Measurements from ENCODE around the gene JMJD7.

JMJD7 gene

GRCh38 chr15:41827880-41828806 is at the start of gene JMJD7:
Gene JMJD7 (plus strand): TSS chr15:41828092. CDS start chr15:41828125, 33 bp downstream.
- ATAC-seq (ENCODE audit: low read depth) (peak; percentile 94), DNase-seq (ENCODE audit: low spot score in 2 of 2) (peak; percentile 92 to 95)
- Mint-ChIP-seq H3K36me3 (peaks cover 4% of the 10 kb centered on the region), H3K4me1 (peaks cover 23% of the 10 kb centered on the region), H3K4me3 (peak within 1 kb of the TSS; percentile 98), H3K27ac (peak within 1 kb of the TSS; percentile 82), H3K27me3 (no peaks in the 10 kb centered on the region), H3K9me3 (no peaks in the 10 kb centered on the region)

- Mint-ChIP-seq H3K4me3 (no peak overlapping the region), H3K27ac (no peak overlapping the region), H3K27me3 (no peaks in the 10 kb centered on the region), H3K36me3 (peaks cover 7% of the 10 kb centered on the region), H3K4me1 (peaks cover 44% of the 10 kb centered on the region), H3K9me3 (no peaks in the 10 kb centered on the region)
- DNase-seq (ENCODE audit: low spot score in 2 of 2) (no peak), ATAC-seq (ENCODE audit: low read depth) (no peak)
Measured at GRCh38 chr15:41778521-41778920, 49.4 kb upstream of the JMJD7 start.

GRCh38 chr15:41779662-41780157 is 48.2 kb upstream of the JMJD7 start:
- no peak overlapping the region for H3K4me3 Mint-ChIP-seq
- ATAC-seq (ENCODE audit: low read depth) (no peak), DNase-seq (ENCODE audit: low spot score in 2 of 2) (no peak)
- H3K27ac Mint-ChIP-seq: no peak overlapping the region
- no peaks in the 10 kb centered on the region for H3K9me3 Mint-ChIP-seq
- H3K27me3 Mint-ChIP-seq: no peaks in the 10 kb centered on the region
- peaks cover 7% of the 10 kb centered on the region for H3K36me3 Mint-ChIP-seq
- peaks cover 41% of the 10 kb centered on the region for H3K4me1 Mint-ChIP-seq

GRCh38 chr15:41780266-41780665 is 47.6 kb upstream of the JMJD7 start:
- no peak overlapping the region for H3K27ac Mint-ChIP-seq
- no peaks in the 10 kb centered on the region for H3K9me3 Mint-ChIP-seq
- H3K36me3 Mint-ChIP-seq: peaks cover 7% of the 10 kb centered on the region
- DNase-seq (ENCODE audit: low spot score in 2 of 2): no peak
- peaks cover 37% of the 10 kb centered on the region for H3K4me1 Mint-ChIP-seq
- no peak for ATAC-seq (ENCODE audit: low read depth)
- H3K27me3 Mint-ChIP-seq: no peaks in the 10 kb centered on the region
- no peak overlapping the region for H3K4me3 Mint-ChIP-seq

- no peak for DNase-seq (ENCODE audit: low spot score in 2 of 2)
- H3K27me3 Mint-ChIP-seq: no peaks in the 10 kb centered on the region
- no peak for ATAC-seq (ENCODE audit: low read depth)
- no peaks in the 10 kb centered on the region for H3K9me3 Mint-ChIP-seq
- no peak overlapping the region for H3K4me3 Mint-ChIP-seq
- H3K27ac Mint-ChIP-seq: no peak overlapping the region
- peaks cover 7% of the 10 kb centered on the region for H3K36me3 Mint-ChIP-seq
- H3K4me1 Mint-ChIP-seq: peaks cover 34% of the 10 kb centered on the region
Measured at GRCh38 chr15:41780727-41781126, 47.2 kb upstream of the JMJD7 start.

GRCh38 chr15:41782371-41783282 is 45.3 kb upstream of the JMJD7 start:
- Mint-ChIP-seq H3K27me3 (no peaks in the 10 kb centered on the region), H3K36me3 (peaks cover 7% of the 10 kb centered on the region), H3K9me3 (no peaks in the 10 kb centered on the region), H3K27ac (peak overlapping the region; percentile 18), H3K4me1 (peaks cover 23% of the 10 kb centered on the region), H3K4me3 (peak overlapping the region; percentile 52)
- DNase-seq (ENCODE audit: low spot score in 2 of 2) (no peak), ATAC-seq (ENCODE audit: low read depth) (peak; percentile 94)

- no peaks in the 10 kb centered on the region for H3K9me3 Mint-ChIP-seq
- no peak for ATAC-seq (ENCODE audit: low read depth)
- H3K4me3 Mint-ChIP-seq: peak overlapping the region; percentile 52
- peaks cover 7% of the 10 kb centered on the region for H3K36me3 Mint-ChIP-seq
- no peak for DNase-seq (ENCODE audit: low spot score in 2 of 2)
- H3K27me3 Mint-ChIP-seq: no peaks in the 10 kb centered on the region
- peak overlapping the region; percentile 18 for H3K27ac Mint-ChIP-seq
- H3K4me1 Mint-ChIP-seq: peaks cover 21% of the 10 kb centered on the region
Measured at GRCh38 chr15:41783296-41783695, 44.6 kb upstream of the JMJD7 start.

GRCh38 chr15:41788262-41788661 is 39.6 kb upstream of the JMJD7 start:
- Mint-ChIP-seq H3K9me3 (no peaks in the 10 kb centered on the region), H3K27me3 (no peaks in the 10 kb centered on the region), H3K36me3 (peaks cover 2% of the 10 kb centered on the region), H3K4me1 (peaks cover 22% of the 10 kb centered on the region), H3K4me3 (no peak overlapping the region), H3K27ac (no peak overlapping the region)
- DNase-seq (ENCODE audit: low spot score in 2 of 2): no peak
- peak; percentile 50 for ATAC-seq (ENCODE audit: low read depth)

GRCh38 chr15:41789236-41789635 is 38.7 kb upstream of the JMJD7 start:
- H3K4me3 Mint-ChIP-seq: no peak overlapping the region
- H3K27me3 Mint-ChIP-seq: no peaks in the 10 kb centered on the region
- no peaks in the 10 kb centered on the region for H3K9me3 Mint-ChIP-seq
- H3K36me3 Mint-ChIP-seq: peaks cover 2% of the 10 kb centered on the region
- H3K4me1 Mint-ChIP-seq: peaks cover 22% of the 10 kb centered on the region
- DNase-seq (ENCODE audit: low spot score in 2 of 2) (no peak), ATAC-seq (ENCODE audit: low read depth) (no peak)
- H3K27ac Mint-ChIP-seq: no peak overlapping the region

GRCh38 chr15:41789662-41790061 is 38.2 kb upstream of the JMJD7 start:
- Mint-ChIP-seq H3K9me3 (no peaks in the 10 kb centered on the region), H3K4me3 (no peak overlapping the region), H3K36me3 (peaks cover 2% of the 10 kb centered on the region), H3K4me1 (peaks cover 22% of the 10 kb centered on the region), H3K27ac (no peak overlapping the region), H3K27me3 (no peaks in the 10 kb centered on the region)
- DNase-seq (ENCODE audit: low spot score in 2 of 2): no peak
- ATAC-seq (ENCODE audit: low read depth): no peak

GRCh38 chr15:41790169-41790568 is 37.7 kb upstream of the JMJD7 start:
- no peak for DNase-seq (ENCODE audit: low spot score in 2 of 2)
- peaks cover 23% of the 10 kb centered on the region for H3K4me1 Mint-ChIP-seq
- H3K4me3 Mint-ChIP-seq: no peak overlapping the region
- ATAC-seq (ENCODE audit: low read depth): no peak
- no peaks in the 10 kb centered on the region for H3K9me3 Mint-ChIP-seq
- no peak overlapping the region for H3K27ac Mint-ChIP-seq
- H3K36me3 Mint-ChIP-seq: peaks cover 2% of the 10 kb centered on the region
- H3K27me3 Mint-ChIP-seq: no peaks in the 10 kb centered on the region

- H3K9me3 Mint-ChIP-seq: no peaks in the 10 kb centered on the region
- H3K36me3 Mint-ChIP-seq: peaks cover 2% of the 10 kb centered on the region
- no peaks in the 10 kb centered on the region for H3K27me3 Mint-ChIP-seq
- ATAC-seq (ENCODE audit: low read depth) (no peak), DNase-seq (ENCODE audit: low spot score in 2 of 2) (no peak)
- H3K4me1 Mint-ChIP-seq: peaks cover 25% of the 10 kb centered on the region
- no peak overlapping the region for H3K27ac Mint-ChIP-seq
- no peak overlapping the region for H3K4me3 Mint-ChIP-seq
Measured at GRCh38 chr15:41790756-41791546, 36.9 kb upstream of the JMJD7 start.

GRCh38 chr15:41791547-41791937 is 36.4 kb upstream of the JMJD7 start:
- Mint-ChIP-seq H3K27ac (no peak overlapping the region), H3K9me3 (no peaks in the 10 kb centered on the region), H3K36me3 (peaks cover 2% of the 10 kb centered on the region), H3K4me1 (peaks cover 25% of the 10 kb centered on the region), H3K4me3 (no peak overlapping the region), H3K27me3 (no peaks in the 10 kb centered on the region)
- no peak for DNase-seq (ENCODE audit: low spot score in 2 of 2)
- no peak for ATAC-seq (ENCODE audit: low read depth)
